Germinal center (tissue), 1 donor: ENCODE data around the gene OR4E2.
"Not testable (repeated sequence)": the region's sequence is repeated elsewhere in the genome, so short reads cannot be mapped to it uniquely, and the experiment has no call there.

ENCODE experiments used
- DNase-seq: peaks from one replicate; pipeline ENCODE4 v3.0.0; 2012; ENCODE audit warnings: mixed read lengths, low spot score

The OR4E2 gene

GRCh38 chr14:21697662-21698061 lies 44.0 kb downstream of the OR4E2 start:
- DNase-seq = not testable (repeated sequence)

GRCh38 chr14:21698538-21698937 lies 44.9 kb downstream of the OR4E2 start:
- DNase-seq = not testable (repeated sequence)

GRCh38 chr14:21699551-21699950 lies 45.9 kb downstream of the OR4E2 start:
- no peak for DNase-seq

- no peak for DNase-seq
Measured at GRCh38 chr14:21702316-21702715, 48.7 kb downstream of the OR4E2 start.

GRCh38 chr14:21703357-21704326 lies 50.0 kb downstream of the OR4E2 start:
- peak; percentile 41 for DNase-seq

- peak; percentile 11 for DNase-seq
Measured at GRCh38 chr14:21704338-21704737, 50.7 kb downstream of the OR4E2 start.

GRCh38 chr14:21711360-21711961 lies 57.8 kb downstream of the OR4E2 start:
- peak; percentile 48 for DNase-seq

- no peak for DNase-seq
Measured at GRCh38 chr14:21712036-21712435, 58.4 kb downstream of the OR4E2 start.

GRCh38 chr14:21714318-21714929 lies 60.8 kb downstream of the OR4E2 start:
- no peak for DNase-seq
